ENCODE measurements around the gene SYT1. TPM values are rescaled to one million over a fixed set of nuclear protein-coding genes. Genes with fewer than 3 reads are reported as not detected.
"Not testable (repeated sequence)": the region's sequence is repeated elsewhere in the genome, so short reads cannot be mapped to it uniquely, and the experiment has no call there.

SYT1 gene
- total RNA-seq, 1 donor, result not detected

DNA sequence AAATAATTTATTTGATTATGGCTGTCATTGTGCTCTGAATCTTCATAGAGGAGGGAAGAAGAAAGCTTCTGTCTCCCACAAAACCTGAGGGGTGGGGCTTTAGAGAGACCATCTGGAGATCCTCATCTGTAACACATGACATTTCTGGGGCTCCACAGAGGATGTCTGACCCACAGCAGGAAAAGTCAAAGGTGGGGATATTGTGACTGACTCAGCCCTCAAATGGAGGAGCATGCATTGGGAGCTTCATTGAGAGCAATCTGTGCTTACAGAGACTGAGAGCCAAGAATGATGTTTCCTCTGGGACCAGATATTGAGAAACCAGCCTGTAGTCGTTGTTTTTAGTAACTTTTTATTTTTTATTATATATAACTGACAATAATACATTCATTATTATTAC is 158.7 kb downstream of the SYT1 start:
- Histone ChIP-seq H2AFZ (ENCODE audit: low read length) (no peak overlapping the region), H3K9me3 (ENCODE audit: low read depth, low read length) (no peaks in the 10 kb centered on the region), H3K4me1 (ENCODE audit: insufficient read depth, low read length) (no peaks in the 10 kb centered on the region), H3K27me3 (ENCODE audit: insufficient read depth, low read length) (no peaks in the 10 kb centered on the region), H3K36me3 (ENCODE audit: insufficient read depth, low read length) (no peaks in the 10 kb centered on the region), H4K20me1 (ENCODE audit: insufficient read depth, low read length) (no peaks in the 10 kb centered on the region), H3K4me2 (ENCODE audit: insufficient read depth, low read length) (no peak overlapping the region), H3K79me2 (ENCODE audit: insufficient read depth, low read length) (no peaks in the 10 kb centered on the region), H3K27ac (ENCODE audit: low read depth, low read length) (no peak overlapping the region), H3K4me3 (ENCODE audit: insufficient read depth, low read length) (no peak overlapping the region)
- peak; percentile 22 for DNase-seq (ENCODE audit: insufficient read length, low spot score, missing footprints)
- TF ChIP-seq, protein P1, sequence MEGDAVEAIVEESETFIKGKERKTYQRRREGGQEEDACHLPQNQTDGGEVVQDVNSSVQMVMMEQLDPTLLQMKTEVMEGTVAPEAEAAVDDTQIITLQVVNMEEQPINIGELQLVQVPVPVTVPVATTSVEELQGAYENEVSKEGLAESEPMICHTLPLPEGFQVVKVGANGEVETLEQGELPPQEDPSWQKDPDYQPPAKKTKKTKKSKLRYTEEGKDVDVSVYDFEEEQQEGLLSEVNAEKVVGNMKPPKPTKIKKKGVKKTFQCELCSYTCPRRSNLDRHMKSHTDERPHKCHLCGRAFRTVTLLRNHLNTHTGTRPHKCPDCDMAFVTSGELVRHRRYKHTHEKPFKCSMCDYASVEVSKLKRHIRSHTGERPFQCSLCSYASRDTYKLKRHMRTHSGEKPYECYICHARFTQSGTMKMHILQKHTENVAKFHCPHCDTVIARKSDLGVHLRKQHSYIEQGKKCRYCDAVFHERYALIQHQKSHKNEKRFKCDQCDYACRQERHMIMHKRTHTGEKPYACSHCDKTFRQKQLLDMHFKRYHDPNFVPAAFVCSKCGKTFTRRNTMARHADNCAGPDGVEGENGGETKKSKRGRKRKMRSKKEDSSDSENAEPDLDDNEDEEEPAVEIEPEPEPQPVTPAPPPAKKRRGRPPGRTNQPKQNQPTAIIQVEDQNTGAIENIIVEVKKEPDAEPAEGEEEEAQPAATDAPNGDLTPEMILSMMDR (IDR thresholded peaks at IDR 0.05; ENCODE audit: extremely low read depth, low read depth, low read length), result no peak

DNA sequence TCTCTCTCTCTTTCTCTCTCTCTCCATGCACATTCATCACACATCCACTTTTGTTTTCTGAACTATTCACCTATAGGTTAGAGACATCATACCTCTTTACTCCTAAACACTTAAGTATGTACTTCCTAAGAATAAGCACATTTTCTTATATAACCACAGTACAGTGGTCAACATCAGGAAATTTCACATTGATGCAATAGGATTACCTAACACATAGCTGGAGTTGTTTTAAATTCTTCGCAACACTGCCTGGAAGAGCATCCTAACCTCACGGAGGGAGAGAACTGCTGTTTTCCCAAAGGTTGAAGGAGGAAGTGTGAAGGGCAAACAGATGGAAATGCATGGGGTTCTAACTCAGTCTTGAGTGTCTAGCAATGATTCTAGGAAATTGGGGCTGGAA is 159.2 kb downstream of the SYT1 start:
- no peaks in the 10 kb centered on the region for H3K36me3 ChIP-seq (ENCODE audit: insufficient read depth, low read length)
- no peak overlapping the region for H3K4me3 ChIP-seq (ENCODE audit: insufficient read depth, low read length)
- no peaks in the 10 kb centered on the region for H4K20me1 ChIP-seq (ENCODE audit: insufficient read depth, low read length)
- H3K4me1 ChIP-seq (ENCODE audit: insufficient read depth, low read length), result no peaks in the 10 kb centered on the region
- H3K79me2 ChIP-seq (ENCODE audit: insufficient read depth, low read length), result no peaks in the 10 kb centered on the region
- TF ChIP-seq, protein P1 (IDR thresholded peaks at IDR 0.05; ENCODE audit: extremely low read depth, low read depth, low read length), result no peak
- H3K9me3 ChIP-seq (ENCODE audit: low read depth, low read length), result no peaks in the 10 kb centered on the region
- no peak for DNase-seq (ENCODE audit: insufficient read length, low spot score, missing footprints)
- H3K27me3 ChIP-seq (ENCODE audit: insufficient read depth, low read length), result no peaks in the 10 kb centered on the region
- no peak overlapping the region for H3K27ac ChIP-seq (ENCODE audit: low read depth, low read length)
- H2AFZ ChIP-seq (ENCODE audit: low read length), result no peak overlapping the region
- H3K4me2 ChIP-seq (ENCODE audit: insufficient read depth, low read length), result no peak overlapping the region

DNA sequence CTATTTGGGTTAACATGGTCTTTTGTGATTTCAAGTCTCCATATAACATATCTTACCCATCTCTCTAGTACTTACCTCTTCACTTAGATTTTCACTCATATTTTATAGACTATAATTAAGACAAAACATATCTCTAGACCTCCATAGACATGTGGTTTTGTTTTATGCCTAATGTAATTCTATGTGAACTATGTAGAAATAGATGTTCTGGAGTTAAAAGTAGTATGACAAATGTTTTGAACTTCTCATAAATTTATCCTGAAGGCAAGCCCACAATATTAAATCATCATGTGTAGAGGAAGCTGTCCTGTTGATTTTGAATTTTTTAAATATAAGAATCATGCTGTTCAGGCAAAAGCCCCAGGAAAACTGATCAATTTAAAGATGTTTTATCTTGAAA is 169.2 kb downstream of the SYT1 start:
- Histone ChIP-seq H3K27me3 (ENCODE audit: insufficient read depth, low read length) (no peaks in the 10 kb centered on the region), H3K4me2 (ENCODE audit: insufficient read depth, low read length) (no peak overlapping the region), H3K27ac (ENCODE audit: low read depth, low read length) (no peak overlapping the region), H3K4me1 (ENCODE audit: insufficient read depth, low read length) (no peaks in the 10 kb centered on the region), H3K4me3 (ENCODE audit: insufficient read depth, low read length) (no peak overlapping the region), H4K20me1 (ENCODE audit: insufficient read depth, low read length) (no peaks in the 10 kb centered on the region), H3K79me2 (ENCODE audit: insufficient read depth, low read length) (no peaks in the 10 kb centered on the region), H3K36me3 (ENCODE audit: insufficient read depth, low read length) (no peaks in the 10 kb centered on the region), H3K9me3 (ENCODE audit: low read depth, low read length) (no peaks in the 10 kb centered on the region), H2AFZ (ENCODE audit: low read length) (no peak overlapping the region)
- TF ChIP-seq, protein P1 (IDR thresholded peaks at IDR 0.05; ENCODE audit: extremely low read depth, low read depth, low read length), result no peak
- no peak for DNase-seq (ENCODE audit: insufficient read length, low spot score, missing footprints)

DNA sequence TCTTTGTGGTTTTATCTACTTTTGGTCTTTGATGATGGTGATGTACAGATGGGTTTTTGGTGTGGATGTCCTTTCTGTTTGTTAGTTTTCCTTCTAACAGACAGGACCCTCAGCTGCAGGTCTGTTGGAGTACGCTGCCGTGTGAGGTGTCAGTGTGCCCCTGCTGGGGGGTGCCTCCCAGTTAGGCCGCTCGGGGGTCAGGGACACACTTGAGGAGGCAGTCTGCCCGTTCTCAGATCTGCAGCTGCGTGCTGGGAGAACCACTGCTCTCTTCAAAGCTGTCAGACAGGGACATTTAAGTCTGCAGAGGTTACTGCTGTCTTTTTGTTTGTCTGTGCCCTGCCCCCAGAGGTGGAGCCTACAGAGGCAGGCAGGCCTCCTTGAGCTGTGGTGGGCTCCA is 180.2 kb downstream of the SYT1 start:
- H3K4me1 ChIP-seq (ENCODE audit: insufficient read depth, low read length); H3K27ac ChIP-seq (ENCODE audit: low read depth, low read length); H3K36me3 ChIP-seq (ENCODE audit: insufficient read depth, low read length); H4K20me1 ChIP-seq (ENCODE audit: insufficient read depth, low read length); H3K4me3 ChIP-seq (ENCODE audit: insufficient read depth, low read length); H2AFZ ChIP-seq (ENCODE audit: low read length); DNase-seq (ENCODE audit: insufficient read length, low spot score, missing footprints); H3K27me3 ChIP-seq (ENCODE audit: insufficient read depth, low read length); H3K9me3 ChIP-seq (ENCODE audit: low read depth, low read length); H3K4me2 ChIP-seq (ENCODE audit: insufficient read depth, low read length); H3K79me2 ChIP-seq (ENCODE audit: insufficient read depth, low read length): not testable (repeated sequence)

DNA sequence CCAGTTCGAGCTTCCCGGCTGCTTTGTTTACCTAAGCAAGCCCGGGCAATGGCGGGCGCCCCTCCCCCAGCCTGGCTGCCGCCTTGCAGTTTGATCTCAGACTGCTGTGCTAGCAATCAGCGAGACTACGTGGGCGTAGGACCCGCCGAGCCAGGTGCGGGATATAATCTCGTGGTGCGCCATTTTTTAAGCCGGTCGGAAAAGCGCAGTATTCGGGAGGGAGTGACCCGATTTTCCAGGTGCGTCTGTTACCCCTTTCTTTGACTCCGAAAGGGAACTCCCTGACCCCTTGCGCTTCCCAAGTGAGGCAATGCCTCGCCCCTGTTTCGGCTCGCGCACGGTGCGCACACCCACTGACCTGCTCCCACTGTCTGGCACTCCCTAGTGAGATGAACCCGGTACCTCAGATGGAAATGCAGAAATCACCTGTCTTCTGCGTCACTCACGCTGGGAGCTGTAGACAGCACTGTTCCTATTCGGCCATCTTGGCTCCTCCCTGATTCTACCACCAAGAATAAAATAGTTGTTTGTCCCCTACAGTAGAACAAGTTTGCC is 180.7 kb downstream of the SYT1 start:
- H3K4me2 ChIP-seq (ENCODE audit: insufficient read depth, low read length); H2AFZ ChIP-seq (ENCODE audit: low read length); H3K79me2 ChIP-seq (ENCODE audit: insufficient read depth, low read length); H3K36me3 ChIP-seq (ENCODE audit: insufficient read depth, low read length); H3K4me3 ChIP-seq (ENCODE audit: insufficient read depth, low read length); H3K27me3 ChIP-seq (ENCODE audit: insufficient read depth, low read length); H3K4me1 ChIP-seq (ENCODE audit: insufficient read depth, low read length); DNase-seq (ENCODE audit: insufficient read length, low spot score, missing footprints); H3K9me3 ChIP-seq (ENCODE audit: low read depth, low read length); H3K27ac ChIP-seq (ENCODE audit: low read depth, low read length); H4K20me1 ChIP-seq (ENCODE audit: insufficient read depth, low read length): not testable (repeated sequence)

All from osteoblast (primary cell).